PFSK-1 (cell line): Measurements from ENCODE around the gene GPR155.

Experiments used
- POLR2AphosphoS5 ChIP-seq: IDR thresholded peaks from 2 replicates; pipeline ENCODE4 v1.6.1; 2012; ENCODE audit warnings: low read depth, mild to moderate bottlenecking, control low read depth, low read length, moderate library complexity
- SIN3A ChIP-seq: IDR thresholded peaks from 2 replicates; pipeline ENCODE4 v1.6.1; 2012; ENCODE audit warnings: mild to moderate bottlenecking, low read length, moderate library complexity, borderline replicate concordance; ENCODE audit not compliant: insufficient read depth
- TF ChIP-seq, protein P1 (sequence below), 2 experiments: IDR thresholded peaks; 2 replicates each; pipeline versions ENCODE4 v1.6.1 to v1.8.0; 2011 to 2012; ENCODE audit warnings: low read depth in 2 of 2, low read length in 2 of 2, control low read depth in 1 of 2, inconsistent platforms in 1 of 2, mild to moderate bottlenecking in 1 of 2, moderate library complexity in 1 of 2; ENCODE audit not compliant: insufficient read depth in 1 of 2

GRCh38 chr2:174527959-174528358 lies 41.1 kb upstream of the GPR155 start:
- TF ChIP-seq, protein P1, sequence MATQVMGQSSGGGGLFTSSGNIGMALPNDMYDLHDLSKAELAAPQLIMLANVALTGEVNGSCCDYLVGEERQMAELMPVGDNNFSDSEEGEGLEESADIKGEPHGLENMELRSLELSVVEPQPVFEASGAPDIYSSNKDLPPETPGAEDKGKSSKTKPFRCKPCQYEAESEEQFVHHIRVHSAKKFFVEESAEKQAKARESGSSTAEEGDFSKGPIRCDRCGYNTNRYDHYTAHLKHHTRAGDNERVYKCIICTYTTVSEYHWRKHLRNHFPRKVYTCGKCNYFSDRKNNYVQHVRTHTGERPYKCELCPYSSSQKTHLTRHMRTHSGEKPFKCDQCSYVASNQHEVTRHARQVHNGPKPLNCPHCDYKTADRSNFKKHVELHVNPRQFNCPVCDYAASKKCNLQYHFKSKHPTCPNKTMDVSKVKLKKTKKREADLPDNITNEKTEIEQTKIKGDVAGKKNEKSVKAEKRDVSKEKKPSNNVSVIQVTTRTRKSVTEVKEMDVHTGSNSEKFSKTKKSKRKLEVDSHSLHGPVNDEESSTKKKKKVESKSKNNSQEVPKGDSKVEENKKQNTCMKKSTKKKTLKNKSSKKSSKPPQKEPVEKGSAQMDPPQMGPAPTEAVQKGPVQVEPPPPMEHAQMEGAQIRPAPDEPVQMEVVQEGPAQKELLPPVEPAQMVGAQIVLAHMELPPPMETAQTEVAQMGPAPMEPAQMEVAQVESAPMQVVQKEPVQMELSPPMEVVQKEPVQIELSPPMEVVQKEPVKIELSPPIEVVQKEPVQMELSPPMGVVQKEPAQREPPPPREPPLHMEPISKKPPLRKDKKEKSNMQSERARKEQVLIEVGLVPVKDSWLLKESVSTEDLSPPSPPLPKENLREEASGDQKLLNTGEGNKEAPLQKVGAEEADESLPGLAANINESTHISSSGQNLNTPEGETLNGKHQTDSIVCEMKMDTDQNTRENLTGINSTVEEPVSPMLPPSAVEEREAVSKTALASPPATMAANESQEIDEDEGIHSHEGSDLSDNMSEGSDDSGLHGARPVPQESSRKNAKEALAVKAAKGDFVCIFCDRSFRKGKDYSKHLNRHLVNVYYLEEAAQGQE (IDR thresholded peaks at IDR 0.05; ENCODE audit: insufficient read depth in 1 of 2, low read depth in 2 of 2, low read length in 2 of 2), result no peak
- TF ChIP-seq SIN3A (no peak), POLR2AphosphoS5 (no peak)
